Measurements from ENCODE around the gene GXYLT1. TPM values are rescaled to one million over a fixed set of nuclear protein-coding genes. Genes with fewer than 3 reads are reported as not detected.

The GXYLT1 gene
- total RNA-seq, 1 experiment from 2014 or later = 28.1 TPM

GRCh38 chr12:42140901-42141300, 3.8 kb downstream of the GXYLT1 start:
- CTCF ChIA-PET = interaction anchor here (1.7 kb wide), 1 partner anchor 231 kb away, joined by 5 read pairs; no protein-coding TSS in a partner anchor
- peak overlapping the region; percentile 23 for H3K4me3 Mint-ChIP-seq (ENCODE audit: unreplicated experiment)
- BruUV-seq (replicated peaks) = no TSS peak
- H3K4me1 ChIP-seq = peaks cover 31% of the 10 kb centered on the region
- no peaks in the 10 kb centered on the region for H3K9me3 Mint-ChIP-seq (ENCODE audit: unreplicated experiment)
- H3K4me3 ChIP-seq (ENCODE audit: low read depth, low read length) = no peak overlapping the region
- H3K4me1 Mint-ChIP-seq (ENCODE audit: low read depth, unreplicated experiment) = peaks cover 31% of the 10 kb centered on the region
- H3K36me3 Mint-ChIP-seq (ENCODE audit: insufficient read depth, unreplicated experiment) = peaks cover 12% of the 10 kb centered on the region
- H3K27me3 Mint-ChIP-seq (ENCODE audit: insufficient read depth, unreplicated experiment) = no peaks in the 10 kb centered on the region
- peak; percentile 79 to 83 for DNase-seq
- no peaks in the 10 kb centered on the region for H3K36me3 ChIP-seq (ENCODE audit: control insufficient read depth, insufficient read depth, low read length)
- POLR2A ChIA-PET = no interaction called here
- intact Hi-C loops (cut with micrococcal nuclease; ENCODE audit: unreplicated experiment) = loop anchor here (1.0 to 10.0 kb wide), 2 partner anchors 12 to 314 kb away; no protein-coding TSS in a partner anchor
- no peaks in the 10 kb centered on the region for H3K9me3 ChIP-seq
- no peaks in the 10 kb centered on the region for H3K27me3 ChIP-seq (replicated peaks; ENCODE audit: control insufficient read depth, insufficient read depth, low read length)
- peak overlapping the region; percentile 56 for H3K27ac Mint-ChIP-seq (ENCODE audit: unreplicated experiment)
- no peak for TF ChIP-seq CTCF (IDR thresholded peaks at IDR 0.05; ENCODE audit: insufficient read depth in 1 of 2, low read depth in 1 of 2, low read length in 1 of 2, severe bottlenecking in 1 of 2, unreplicated experiment in 1 of 2)

GRCh38 chr12:42135259-42135814, 9.3 kb downstream of the GXYLT1 start:
- no peak overlapping the region for H3K4me3 Mint-ChIP-seq (ENCODE audit: unreplicated experiment)
- CTCF ChIA-PET = no interaction called here
- H3K4me1 ChIP-seq = peaks cover 14% of the 10 kb centered on the region
- BruUV-seq (replicated peaks) = no TSS peak
- DNase-seq = no peak
- H3K36me3 ChIP-seq (ENCODE audit: control insufficient read depth, insufficient read depth, low read length) = no peaks in the 10 kb centered on the region
- peak overlapping the region; percentile 58 for H3K27ac Mint-ChIP-seq (ENCODE audit: unreplicated experiment)
- peaks cover 7% of the 10 kb centered on the region for H3K36me3 Mint-ChIP-seq (ENCODE audit: insufficient read depth, unreplicated experiment)
- intact Hi-C loops (cut with micrococcal nuclease; ENCODE audit: unreplicated experiment) = no loop called here
- no peak overlapping the region for H3K4me3 ChIP-seq (ENCODE audit: low read depth, low read length)
- no peak for TF ChIP-seq CTCF (IDR thresholded peaks at IDR 0.05; ENCODE audit: insufficient read depth in 1 of 2, low read depth in 1 of 2, low read length in 1 of 2, severe bottlenecking in 1 of 2, unreplicated experiment in 1 of 2)
- no peaks in the 10 kb centered on the region for H3K9me3 ChIP-seq
- no peaks in the 10 kb centered on the region for H3K27me3 Mint-ChIP-seq (ENCODE audit: insufficient read depth, unreplicated experiment)
- H3K4me1 Mint-ChIP-seq (ENCODE audit: low read depth, unreplicated experiment) = peaks cover under 1% of the 10 kb centered on the region
- no peaks in the 10 kb centered on the region for H3K9me3 Mint-ChIP-seq (ENCODE audit: unreplicated experiment)
- POLR2A ChIA-PET = no interaction called here
- H3K27me3 ChIP-seq (replicated peaks; ENCODE audit: control insufficient read depth, insufficient read depth, low read length) = no peaks in the 10 kb centered on the region

- no peak overlapping the region for H3K27ac Mint-ChIP-seq (ENCODE audit: unreplicated experiment)
- H3K4me3 ChIP-seq (ENCODE audit: low read depth, low read length) = no peak overlapping the region
Measured at GRCh38 chr12:42130672-42131402, 13.8 kb downstream of the GXYLT1 start.

More at GRCh38 chr12:42130672-42131402, 13.8 kb downstream of the GXYLT1 start:
- Mint-ChIP-seq H3K4me3 (ENCODE audit: unreplicated experiment) (no peak overlapping the region), H3K27me3 (ENCODE audit: insufficient read depth, unreplicated experiment) (no peaks in the 10 kb centered on the region), H3K4me1 (ENCODE audit: low read depth, unreplicated experiment) (no peaks in the 10 kb centered on the region), H3K9me3 (ENCODE audit: unreplicated experiment) (no peaks in the 10 kb centered on the region), H3K36me3 (ENCODE audit: insufficient read depth, unreplicated experiment) (peaks cover 7% of the 10 kb centered on the region)
- intact Hi-C loops (cut with micrococcal nuclease; ENCODE audit: unreplicated experiment) = no loop called here
- CTCF ChIA-PET = interaction anchor here (1.0 kb wide), 1 partner anchor 201 kb away, joined by 3 read pairs; no protein-coding TSS in a partner anchor
- Histone ChIP-seq H3K4me1 (peaks cover 35% of the 10 kb centered on the region), H3K9me3 (no peaks in the 10 kb centered on the region), H3K27me3 (replicated peaks; ENCODE audit: control insufficient read depth, insufficient read depth, low read length) (no peaks in the 10 kb centered on the region), H3K36me3 (ENCODE audit: control insufficient read depth, insufficient read depth, low read length) (no peaks in the 10 kb centered on the region)
- POLR2A ChIA-PET = interaction anchor here (0.6 kb wide), 1 partner anchor 165 kb away, joined by 5 read pairs; no protein-coding TSS in a partner anchor
- no peak for DNase-seq
- no TSS peak for BruUV-seq (replicated peaks)
- TF ChIP-seq CTCF (IDR thresholded peaks at IDR 0.05; ENCODE audit: insufficient read depth in 1 of 2, low read depth in 1 of 2, low read length in 1 of 2, severe bottlenecking in 1 of 2, unreplicated experiment in 1 of 2) = no peak

Measured in Caco-2 (cell line).